NCI-H345 (cell line): ENCODE measurements around the gene ZCCHC7.
A peak's percentile ranks its signal among the peaks of the same experiment; 100 is the strongest.
"Not testable (repeated sequence)": the region's sequence is repeated elsewhere in the genome, so short reads cannot be mapped to it uniquely, and the experiment has no call there.

Experiments
- DNase-seq: peaks from one replicate; lab custom pipeline; 2025; lab: John Stamatoyannopoulos, UW

The ZCCHC7 gene

GRCh38 chr9:37119907-37120842 is at the start of gene ZCCHC7:
ZCCHC7 (plus strand) TSS chr9:37120574.
- DNase-seq = peak; percentile 95

GRCh38 chr9:37074790-37075189 is 45.6 kb upstream of the ZCCHC7 start:
- DNase-seq = not testable (repeated sequence)

GRCh38 chr9:37079370-37080164 is 40.8 kb upstream of the ZCCHC7 start:
- peak; percentile 93 for DNase-seq

GRCh38 chr9:37080165-37080628 is 40.2 kb upstream of the ZCCHC7 start:
- not testable (repeated sequence) for DNase-seq

- not testable (repeated sequence) for DNase-seq
These were observed 38.9 kb upstream of the ZCCHC7 start for GRCh38 chr9:37081507-37081906.

GRCh38 chr9:37082214-37082765 is 38.1 kb upstream of the ZCCHC7 start:
- DNase-seq = no peak

GRCh38 chr9:37083654-37084053 is 36.7 kb upstream of the ZCCHC7 start:
- no peak for DNase-seq

- no peak for DNase-seq
These were observed 35.1 kb upstream of the ZCCHC7 start for GRCh38 chr9:37085233-37085632.

GRCh38 chr9:37092714-37093295 is 27.6 kb upstream of the ZCCHC7 start:
- not testable (repeated sequence) for DNase-seq

GRCh38 chr9:37094751-37095150 is 25.6 kb upstream of the ZCCHC7 start:
- no peak for DNase-seq

- DNase-seq = no peak
These were observed 23.7 kb upstream of the ZCCHC7 start for GRCh38 chr9:37096628-37097027.

GRCh38 chr9:37097294-37097693 is 23.1 kb upstream of the ZCCHC7 start:
- no peak for DNase-seq

- no peak for DNase-seq
These were observed 20.0 kb upstream of the ZCCHC7 start for GRCh38 chr9:37100327-37100726.

- DNase-seq = no peak
These were observed 19.6 kb upstream of the ZCCHC7 start for GRCh38 chr9:37100741-37101140.

- no peak for DNase-seq
These were observed 17.9 kb upstream of the ZCCHC7 start for GRCh38 chr9:37102486-37102885.

- DNase-seq = no peak
These were observed 16.0 kb upstream of the ZCCHC7 start for GRCh38 chr9:37104183-37104889.

- no peak for DNase-seq
These were observed 15.1 kb upstream of the ZCCHC7 start for GRCh38 chr9:37105234-37105633.

- DNase-seq = no peak
These were observed 12.7 kb upstream of the ZCCHC7 start for GRCh38 chr9:37107701-37108100.

GRCh38 chr9:37114442-37114841 is 5.9 kb upstream of the ZCCHC7 start:
- DNase-seq = not testable (repeated sequence)

- no peak for DNase-seq
These were observed 2.4 kb upstream of the ZCCHC7 start for GRCh38 chr9:37117956-37118355.

GRCh38 chr9:37119360-37119759 is 1.0 kb upstream of the ZCCHC7 start:
- no peak for DNase-seq
